HepG2 (cell line): ENCODE measurements around the gene ZNF544. TPM values are rescaled to one million over a fixed set of nuclear protein-coding genes. Genes with fewer than 3 reads are reported as not detected.

Experiments
- ARID2 ChIP-seq: sonication (generic); formaldehyde crosslinking; IDR thresholded peaks from 2 replicates; pipeline ENCODE4 v1.8.1; 2022; ENCODE audit warnings: mild to moderate bottlenecking, missing genetic modification reagents, borderline replicate concordance
- ATF1 ChIP-seq: IDR thresholded peaks from 2 replicates; pipeline ENCODE4 v1.6.1; 2016; ENCODE audit warnings: mild to moderate bottlenecking, control low read depth
- GABPA ChIP-seq, 2 experiments: IDR thresholded peaks; 2 replicates each; pipeline ENCODE4 v1.6.1; 2011 to 2016; ENCODE audit warnings: low read depth in 2 of 2, low read length in 1 of 2, missing biosample characterization in 1 of 2, missing genetic modification characterization in 1 of 2
- HMGXB4 ChIP-seq, 2 experiments: sonication (generic) in 1 of 2; formaldehyde crosslinking in 1 of 2; IDR thresholded peaks; 2 replicates each; pipeline versions ENCODE4 v1.4.0 to v1.6.1; 2018 to 2020; ENCODE audit warnings: missing genetic modification reagents in 2 of 2, borderline replicate concordance in 1 of 2, low read depth in 1 of 2, mild to moderate bottlenecking in 1 of 2, missing biosample characterization in 1 of 2
- JUNB ChIP-seq: sonication (generic); formaldehyde crosslinking; IDR thresholded peaks from 2 replicates; pipeline ENCODE4 v1.8.0; 2022; ENCODE audit warnings: missing genetic modification reagents, mild to moderate bottlenecking, borderline replicate concordance
- SETDB1 ChIP-seq: sonication (generic); formaldehyde crosslinking; IDR thresholded peaks from 2 replicates; pipeline ENCODE4 v1.5.1; 2020; ENCODE audit warnings: missing genetic modification reagents, mild to moderate bottlenecking, borderline replicate concordance
- TEAD2 ChIP-seq: sonication (generic); formaldehyde crosslinking; IDR thresholded peaks from 2 replicates; pipeline ENCODE4 v1.9.0; 2021; ENCODE audit warnings: missing genetic modification reagents
- ZNF574 ChIP-seq: sonication (generic); formaldehyde crosslinking; IDR thresholded peaks from 2 replicates; pipeline ENCODE4 v1.4.0; 2020; ENCODE audit warnings: missing genetic modification reagents
- ZNF816 ChIP-seq: sonication (generic); formaldehyde crosslinking; IDR thresholded peaks from 2 replicates; pipeline ENCODE4 v1.8.0; 2022; ENCODE audit warnings: missing genetic modification reagents, mild to moderate bottlenecking, borderline replicate concordance
- polyA plus RNA-seq, 8 experiments: library from polyadenylated mRNA; depleted of rRNA in 3 of 8; stranded (reverse) in 7 of 8; unstranded in 1 of 8; fragments of >200 nt; fragmentation: Illumina TruSeq in 4 of 8; extraction: Trizol in 4 of 8; gene quantifications; 2 replicates each; pipeline versions ENCODE4 v1.2.1 to v1.2.3, GENCODE V29; 2011 to 2016; ENCODE audit warnings: low read depth in 4 of 8, missing spikeins in 1 of 8, mixed read lengths in 1 of 8; ENCODE audit not compliant: insufficient read depth in 1 of 8
- total RNA-seq, 5 experiments: library from RNA; depleted of rRNA; stranded (reverse); fragments of >200 nt; fragmentation: Illumina TruSeq; extraction: Trizol; gene quantifications; 2 replicates each; pipeline ENCODE4 v1.2.3, GENCODE V29; 2016; ENCODE audit warnings: low read depth in 1 of 5
- TF ChIP-seq, protein P1 (sequence below): sonication (generic); formaldehyde crosslinking; IDR thresholded peaks from 2 replicates; pipeline ENCODE4 v1.5.1; 2020; ENCODE audit warnings: mild to moderate bottlenecking, missing genetic modification reagents, borderline replicate concordance
- TF ChIP-seq, protein P2 (sequence below): IDR thresholded peaks from 2 replicates; pipeline ENCODE4 v1.6.1; 2016; ENCODE audit warnings: missing compliant biosample characterization, missing genetic modification reagents, borderline replicate concordance
- TF ChIP-seq, protein P3 (sequence below): sonication (generic); formaldehyde crosslinking; IDR thresholded peaks from 2 replicates; pipeline ENCODE4 v1.9.0; 2021; ENCODE audit warnings: missing genetic modification reagents, borderline replicate concordance

Gene ZNF544
- total and polyA plus RNA-seq, 2 of the 13 experiments (the other 11 are each of a cell fraction or from before 2014, with no cell fraction given) = 13.1 to 17.0 TPM

DNA sequence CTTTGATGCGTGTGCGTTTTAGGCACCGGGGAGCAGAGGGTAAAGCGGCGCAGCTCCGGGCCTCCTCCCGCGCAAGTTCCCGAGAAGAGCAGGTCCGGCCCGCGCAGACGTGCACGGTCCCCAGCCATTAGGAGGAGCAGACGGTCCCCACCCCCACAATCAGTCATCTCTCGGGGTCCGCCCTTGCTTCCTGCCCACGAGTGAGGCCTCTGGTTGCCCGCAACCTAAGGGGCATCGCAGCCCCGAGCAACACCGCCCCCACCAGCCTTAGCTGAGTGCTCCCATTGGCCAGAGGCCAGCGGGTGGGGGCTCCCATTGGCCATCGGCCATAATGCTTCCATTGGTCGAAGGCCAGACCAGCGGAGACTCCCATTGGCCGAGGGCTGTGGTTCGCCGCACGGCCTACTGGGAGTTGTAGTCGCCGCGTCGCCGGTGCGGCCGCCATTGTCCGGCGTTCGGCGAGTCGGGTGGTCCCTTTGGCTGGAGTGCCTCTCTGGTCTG lies 49.9 kb downstream of the ZNF544 start, which contains the start of gene ZNF8 (continued):
- TF ChIP-seq SETDB1 (CRISPR knock-in tag) (no peak), ARID2 (CRISPR knock-in tag) (no peak), ZNF574 (CRISPR knock-in tag) (peak; percentile 74), ZNF816 (no peak; the same call in 1 of the 2 replicates), TEAD2 (no peak), JUNB (CRISPR knock-in tag) (no peak), ATF1 (CRISPR knock-in tag) (0 out of 2 replicates have a peak, but pooled peaks have one; percentile 24), HMGXB4 (CRISPR knock-in tag; IDR thresholded peaks at IDR 0.05; ENCODE audit: borderline replicate concordance in 1 of 2, low read depth in 1 of 2) (peak; percentile 58 to 69), GABPA (IDR thresholded peaks at IDR 0.05; ENCODE audit: low read depth, low read length) (no peak), GABPA (CRISPR knock-in tag; IDR thresholded peaks at IDR 0.05; ENCODE audit: low read depth) (peak; percentile 77; the same call in 1 of the 2 replicates)
- TF ChIP-seq, protein P1, sequence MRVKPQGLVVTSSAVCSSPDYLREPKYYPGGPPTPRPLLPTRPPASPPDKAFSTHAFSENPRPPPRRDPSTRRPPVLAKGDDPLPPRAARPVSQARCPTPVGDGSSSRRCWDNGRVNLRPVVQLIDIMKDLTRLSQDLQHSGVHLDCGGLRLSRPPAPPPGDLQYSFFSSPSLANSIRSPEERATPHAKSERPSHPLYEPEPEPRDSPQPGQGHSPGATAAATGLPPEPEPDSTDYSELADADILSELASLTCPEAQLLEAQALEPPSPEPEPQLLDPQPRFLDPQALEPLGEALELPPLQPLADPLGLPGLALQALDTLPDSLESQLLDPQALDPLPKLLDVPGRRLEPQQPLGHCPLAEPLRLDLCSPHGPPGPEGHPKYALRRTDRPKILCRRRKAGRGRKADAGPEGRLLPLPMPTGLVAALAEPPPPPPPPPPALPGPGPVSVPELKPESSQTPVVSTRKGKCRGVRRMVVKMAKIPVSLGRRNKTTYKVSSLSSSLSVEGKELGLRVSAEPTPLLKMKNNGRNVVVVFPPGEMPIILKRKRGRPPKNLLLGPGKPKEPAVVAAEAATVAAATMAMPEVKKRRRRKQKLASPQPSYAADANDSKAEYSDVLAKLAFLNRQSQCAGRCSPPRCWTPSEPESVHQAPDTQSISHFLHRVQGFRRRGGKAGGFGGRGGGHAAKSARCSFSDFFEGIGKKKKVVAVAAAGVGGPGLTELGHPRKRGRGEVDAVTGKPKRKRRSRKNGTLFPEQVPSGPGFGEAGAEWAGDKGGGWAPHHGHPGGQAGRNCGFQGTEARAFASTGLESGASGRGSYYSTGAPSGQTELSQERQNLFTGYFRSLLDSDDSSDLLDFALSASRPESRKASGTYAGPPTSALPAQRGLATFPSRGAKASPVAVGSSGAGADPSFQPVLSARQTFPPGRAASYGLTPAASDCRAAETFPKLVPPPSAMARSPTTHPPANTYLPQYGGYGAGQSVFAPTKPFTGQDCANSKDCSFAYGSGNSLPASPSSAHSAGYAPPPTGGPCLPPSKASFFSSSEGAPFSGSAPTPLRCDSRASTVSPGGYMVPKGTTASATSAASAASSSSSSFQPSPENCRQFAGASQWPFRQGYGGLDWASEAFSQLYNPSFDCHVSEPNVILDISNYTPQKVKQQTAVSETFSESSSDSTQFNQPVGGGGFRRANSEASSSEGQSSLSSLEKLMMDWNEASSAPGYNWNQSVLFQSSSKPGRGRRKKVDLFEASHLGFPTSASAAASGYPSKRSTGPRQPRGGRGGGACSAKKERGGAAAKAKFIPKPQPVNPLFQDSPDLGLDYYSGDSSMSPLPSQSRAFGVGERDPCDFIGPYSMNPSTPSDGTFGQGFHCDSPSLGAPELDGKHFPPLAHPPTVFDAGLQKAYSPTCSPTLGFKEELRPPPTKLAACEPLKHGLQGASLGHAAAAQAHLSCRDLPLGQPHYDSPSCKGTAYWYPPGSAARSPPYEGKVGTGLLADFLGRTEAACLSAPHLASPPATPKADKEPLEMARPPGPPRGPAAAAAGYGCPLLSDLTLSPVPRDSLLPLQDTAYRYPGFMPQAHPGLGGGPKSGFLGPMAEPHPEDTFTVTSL = peak; percentile 48; the same call in 1 of the 2 replicates
- TF ChIP-seq, protein P2, sequence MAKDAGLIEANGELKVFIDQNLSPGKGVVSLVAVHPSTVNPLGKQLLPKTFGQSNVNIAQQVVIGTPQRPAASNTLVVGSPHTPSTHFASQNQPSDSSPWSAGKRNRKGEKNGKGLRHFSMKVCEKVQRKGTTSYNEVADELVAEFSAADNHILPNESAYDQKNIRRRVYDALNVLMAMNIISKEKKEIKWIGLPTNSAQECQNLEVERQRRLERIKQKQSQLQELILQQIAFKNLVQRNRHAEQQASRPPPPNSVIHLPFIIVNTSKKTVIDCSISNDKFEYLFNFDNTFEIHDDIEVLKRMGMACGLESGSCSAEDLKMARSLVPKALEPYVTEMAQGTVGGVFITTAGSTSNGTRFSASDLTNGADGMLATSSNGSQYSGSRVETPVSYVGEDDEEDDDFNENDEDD = peak; percentile 64; the same call in 1 of the 2 replicates
- TF ChIP-seq, protein P3, sequence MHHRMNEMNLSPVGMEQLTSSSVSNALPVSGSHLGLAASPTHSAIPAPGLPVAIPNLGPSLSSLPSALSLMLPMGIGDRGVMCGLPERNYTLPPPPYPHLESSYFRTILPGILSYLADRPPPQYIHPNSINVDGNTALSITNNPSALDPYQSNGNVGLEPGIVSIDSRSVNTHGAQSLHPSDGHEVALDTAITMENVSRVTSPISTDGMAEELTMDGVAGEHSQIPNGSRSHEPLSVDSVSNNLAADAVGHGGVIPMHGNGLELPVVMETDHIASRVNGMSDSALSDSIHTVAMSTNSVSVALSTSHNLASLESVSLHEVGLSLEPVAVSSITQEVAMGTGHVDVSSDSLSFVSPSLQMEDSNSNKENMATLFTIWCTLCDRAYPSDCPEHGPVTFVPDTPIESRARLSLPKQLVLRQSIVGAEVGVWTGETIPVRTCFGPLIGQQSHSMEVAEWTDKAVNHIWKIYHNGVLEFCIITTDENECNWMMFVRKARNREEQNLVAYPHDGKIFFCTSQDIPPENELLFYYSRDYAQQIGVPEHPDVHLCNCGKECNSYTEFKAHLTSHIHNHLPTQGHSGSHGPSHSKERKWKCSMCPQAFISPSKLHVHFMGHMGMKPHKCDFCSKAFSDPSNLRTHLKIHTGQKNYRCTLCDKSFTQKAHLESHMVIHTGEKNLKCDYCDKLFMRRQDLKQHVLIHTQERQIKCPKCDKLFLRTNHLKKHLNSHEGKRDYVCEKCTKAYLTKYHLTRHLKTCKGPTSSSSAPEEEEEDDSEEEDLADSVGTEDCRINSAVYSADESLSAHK (CRISPR knock-in tag) = no peak
